Measurements from ENCODE around the gene IPPK.

DNA sequence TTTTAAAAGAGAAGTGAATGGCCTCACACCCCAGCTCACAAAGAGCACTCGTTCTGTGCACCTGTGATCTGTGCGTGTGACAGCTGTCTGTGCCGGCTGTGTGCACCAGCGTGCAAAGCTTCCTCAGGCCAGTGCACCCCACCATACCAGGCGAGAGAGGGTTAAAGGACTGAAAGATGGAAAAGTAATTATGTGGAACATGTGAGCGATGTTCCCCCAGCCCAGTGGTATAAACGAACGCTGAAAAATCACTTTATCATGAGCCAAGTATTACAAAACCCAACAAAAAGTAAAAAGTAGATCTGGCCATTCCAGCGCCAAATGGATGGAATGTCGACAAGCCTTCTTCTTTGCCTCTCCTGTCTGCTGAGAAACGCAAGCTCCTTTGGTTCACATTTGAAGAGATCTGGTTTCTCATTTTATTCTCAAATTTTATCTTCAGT lies 53.7 kb downstream of the IPPK start:
- TF ChIP-seq POLR2A (IDR thresholded peaks at IDR 0.05; ENCODE audit: low read depth, low read length): no peak
- TF ChIP-seq TAF1 (IDR thresholded peaks at IDR 0.05; ENCODE audit: borderline replicate concordance, low read depth, low read length): no peak

All from GM12892 (cell line).